GM21786 (cell line): ENCODE data around the gene SNAP25.

ENCODE experiments used
- ATAC-seq: cut with Tn5 transposase; IDR thresholded peaks from one replicate; pipeline ENCODE4 v1.9.1; 2021; ENCODE audit not compliant: unreplicated experiment

The SNAP25 gene

DNA sequence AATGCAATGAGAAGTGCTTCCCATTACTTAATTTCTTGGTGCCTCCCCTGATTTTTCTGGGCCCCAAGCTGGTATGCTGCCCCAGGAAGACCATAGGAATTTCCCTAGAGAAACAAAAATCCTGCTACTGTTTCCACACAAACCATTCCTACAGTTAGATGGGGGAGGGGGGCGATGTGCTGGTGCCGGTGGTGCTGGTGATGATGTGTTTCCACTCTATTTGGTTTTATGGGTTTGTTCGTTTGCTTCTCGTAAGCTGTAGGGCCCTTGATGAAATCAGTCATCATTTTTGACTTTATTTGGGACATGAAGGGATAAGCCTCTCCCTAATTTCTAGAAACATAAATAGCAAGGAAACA is 110.2 kb downstream of the SNAP25 start:
- ATAC-seq = no peak

- ATAC-seq = no peak
These were observed 110.9 kb downstream of the SNAP25 start for GRCh38 chr20:10329387-10330005.

- ATAC-seq = no peak
These were observed 111.4 kb downstream of the SNAP25 start for GRCh38 chr20:10330071-10330470.

GRCh38 chr20:10332656-10333415 is 114.2 kb downstream of the SNAP25 start:
- ATAC-seq = no peak

- ATAC-seq = no peak
These were observed 118.5 kb downstream of the SNAP25 start for GRCh38 chr20:10336959-10337729.

- no peak for ATAC-seq
These were observed 120.0 kb downstream of the SNAP25 start for GRCh38 chr20:10338426-10339180.

DNA sequence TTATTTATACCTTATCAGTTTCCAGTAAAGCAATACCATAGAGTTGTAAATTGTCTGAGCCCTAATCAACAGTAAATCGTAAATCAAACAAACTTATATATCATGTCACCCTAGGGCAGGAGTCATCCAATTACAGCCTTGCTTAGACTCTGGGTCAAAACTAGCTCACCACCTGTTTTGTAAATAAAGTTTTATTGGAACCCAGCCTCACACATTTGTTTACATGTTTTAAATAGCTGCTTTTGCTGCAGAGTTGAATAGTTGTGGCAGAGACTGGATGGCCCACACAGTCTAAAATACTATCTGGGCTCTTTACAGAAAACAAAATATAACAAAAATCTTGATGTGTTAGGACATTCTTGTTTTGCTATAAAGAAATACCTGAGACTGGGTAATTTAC is 121.0 kb downstream of the SNAP25 start:
- ATAC-seq = no peak

- ATAC-seq = no peak
These were observed 123.5 kb downstream of the SNAP25 start for GRCh38 chr20:10342152-10342551.

DNA sequence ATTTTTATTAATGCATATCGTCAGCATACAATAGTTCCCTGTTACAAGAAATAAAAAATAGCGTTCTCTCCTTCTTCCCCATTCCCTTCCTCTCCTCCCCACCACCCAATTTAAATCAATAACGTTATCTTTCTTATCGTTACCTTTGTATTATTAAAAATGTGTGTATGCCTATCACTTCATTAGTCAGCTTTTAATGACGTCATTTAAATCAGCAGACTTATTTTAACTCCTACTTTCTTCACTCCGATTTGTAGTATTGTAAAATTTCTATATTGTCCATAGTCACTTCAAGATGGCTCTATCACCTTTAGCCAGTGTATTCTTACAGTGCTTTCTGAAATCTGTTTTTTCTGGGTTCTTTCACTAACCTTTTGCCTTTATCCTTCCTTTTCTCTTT is 126.3 kb downstream of the SNAP25 start:
- no peak for ATAC-seq

DNA sequence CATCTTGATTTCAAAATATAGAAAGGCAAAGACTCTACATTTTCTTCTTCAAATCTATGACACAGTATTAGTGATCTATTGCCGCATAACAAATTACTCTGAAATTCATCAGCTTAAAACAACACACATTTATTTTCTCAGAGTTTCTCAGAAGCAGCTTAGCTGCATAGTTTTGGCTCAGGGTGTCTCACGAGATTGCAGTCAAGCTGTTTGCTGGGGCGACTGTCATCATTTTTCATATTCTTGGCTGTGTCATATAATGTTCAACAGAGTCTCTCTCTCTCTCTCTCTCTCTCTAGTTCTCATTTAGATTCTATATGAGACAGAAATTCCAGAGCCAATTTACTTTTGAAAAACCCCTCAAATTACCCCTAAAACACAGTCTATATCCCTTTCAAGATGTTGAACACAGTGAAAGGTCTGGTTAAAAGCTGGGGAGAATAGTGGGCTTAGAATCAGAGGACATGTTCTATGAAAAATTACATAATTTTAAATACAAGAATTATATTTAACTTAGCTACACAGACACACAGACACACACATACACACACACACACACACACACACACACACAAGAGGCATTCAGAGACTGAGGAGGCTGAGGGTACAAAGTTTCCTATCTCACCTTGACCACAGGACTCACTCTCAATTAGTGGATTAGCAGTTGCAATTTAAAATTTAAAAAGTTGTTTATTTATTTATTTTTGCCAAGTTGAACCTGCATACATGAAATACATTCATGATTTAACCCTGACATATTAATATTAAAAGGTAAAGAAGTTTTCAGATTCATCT is 128.7 kb downstream of the SNAP25 start:
- no peak for ATAC-seq

DNA sequence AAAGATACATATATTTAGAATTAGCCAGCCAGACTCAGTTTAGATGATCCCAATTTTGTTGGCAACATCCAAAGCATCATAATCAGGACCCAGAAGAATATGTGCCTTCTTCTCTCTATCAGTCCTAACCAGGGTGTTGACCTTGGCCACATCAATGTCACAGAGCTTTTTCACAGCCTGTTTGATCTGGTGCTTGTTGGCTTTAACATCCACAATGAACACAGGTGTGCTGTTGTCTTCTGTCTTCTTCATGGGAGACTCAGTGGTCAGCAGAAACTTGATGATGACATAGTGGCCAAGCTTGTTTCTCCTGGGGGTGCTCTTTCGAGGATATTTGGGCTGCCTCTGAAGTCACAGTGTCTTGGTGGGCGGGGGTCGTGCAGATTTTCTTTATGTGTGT is 130.5 kb downstream of the SNAP25 start:
- ATAC-seq = no peak

GRCh38 chr20:10350188-10350842 is 131.7 kb downstream of the SNAP25 start:
- ATAC-seq = no peak

GRCh38 chr20:10352934-10353824 is 134.5 kb downstream of the SNAP25 start:
- ATAC-seq = no peak

- no peak for ATAC-seq
These were observed 138.0 kb downstream of the SNAP25 start for GRCh38 chr20:10356628-10357027.
